Osteoblast (primary cell): ENCODE results near the gene FBXO7. TPM values are rescaled to one million over a fixed set of nuclear protein-coding genes. Genes with fewer than 3 reads are reported as not detected.

Experiments
- DNase-seq: peaks from one replicate; pipeline ENCODE4 v3.0.0; 2011; ENCODE audit warnings: low spot score, mixed read lengths; ENCODE audit not compliant: insufficient read length; ENCODE audit errors: missing footprints
- H2AFZ ChIP-seq: 2 replicates; pipeline ENCODE4 v1.6.0; 2011; ENCODE audit warnings: mild to moderate bottlenecking, low read length
- H3K27ac ChIP-seq: 2 replicates; pipeline ENCODE4 v1.5.1; 2011; ENCODE audit warnings: mild to moderate bottlenecking, low read depth, low read length, moderate library complexity
- H3K27me3 ChIP-seq: 2 replicates; pipeline ENCODE4 v1.6.0; 2012; ENCODE audit warnings: mild to moderate bottlenecking, control low read depth, inconsistent platforms, low read length, moderate library complexity; ENCODE audit not compliant: insufficient read depth
- H3K36me3 ChIP-seq: 2 replicates; pipeline ENCODE4 v1.5.1; 2011; ENCODE audit warnings: mild to moderate bottlenecking, low read length, control low read depth, moderate library complexity; ENCODE audit not compliant: insufficient read depth
- H3K4me1 ChIP-seq: 2 replicates; pipeline ENCODE4 v1.5.1; 2011; ENCODE audit warnings: mild to moderate bottlenecking, low read length, control low read depth, moderate library complexity; ENCODE audit not compliant: insufficient read depth
- H3K4me2 ChIP-seq: 2 replicates; pipeline ENCODE4 v1.6.0; 2011; ENCODE audit warnings: mild to moderate bottlenecking, low read length; ENCODE audit not compliant: insufficient read depth
- H3K4me3 ChIP-seq: fragments of 200-600 bp; sonication (generic); 3 replicates; pipeline ENCODE4 v1.5.1; 2012; ENCODE audit warnings: mild to moderate bottlenecking, low read length, inconsistent platforms; ENCODE audit not compliant: insufficient read depth
- H3K79me2 ChIP-seq: 2 replicates; pipeline ENCODE4 v1.6.0; 2012; ENCODE audit warnings: mild to moderate bottlenecking, low read length, control low read depth, inconsistent platforms; ENCODE audit not compliant: insufficient read depth
- H3K9me3 ChIP-seq: 2 replicates; pipeline ENCODE4 v1.5.1; 2011; ENCODE audit warnings: low read depth, low read length, control low read depth
- H4K20me1 ChIP-seq: 2 replicates; pipeline ENCODE4 v1.6.0; 2012; ENCODE audit warnings: mild to moderate bottlenecking, low read length, control low read depth; ENCODE audit not compliant: insufficient read depth
- total RNA-seq: library from RNA; depleted of rRNA; stranded (reverse); fragments of >200 nt; gene quantifications from 2 replicates; pipeline ENCODE4 v1.2.3, GENCODE V29; 2012
- TF ChIP-seq, protein P1 (sequence below): IDR thresholded peaks from 2 replicates; pipeline ENCODE4 v1.5.1; 2011; ENCODE audit warnings: mild to moderate bottlenecking, low read depth, low read length, moderate library complexity; ENCODE audit errors: extremely low read depth

The FBXO7 gene
- total RNA-seq, 1 donor = 80.0 TPM

DNA sequence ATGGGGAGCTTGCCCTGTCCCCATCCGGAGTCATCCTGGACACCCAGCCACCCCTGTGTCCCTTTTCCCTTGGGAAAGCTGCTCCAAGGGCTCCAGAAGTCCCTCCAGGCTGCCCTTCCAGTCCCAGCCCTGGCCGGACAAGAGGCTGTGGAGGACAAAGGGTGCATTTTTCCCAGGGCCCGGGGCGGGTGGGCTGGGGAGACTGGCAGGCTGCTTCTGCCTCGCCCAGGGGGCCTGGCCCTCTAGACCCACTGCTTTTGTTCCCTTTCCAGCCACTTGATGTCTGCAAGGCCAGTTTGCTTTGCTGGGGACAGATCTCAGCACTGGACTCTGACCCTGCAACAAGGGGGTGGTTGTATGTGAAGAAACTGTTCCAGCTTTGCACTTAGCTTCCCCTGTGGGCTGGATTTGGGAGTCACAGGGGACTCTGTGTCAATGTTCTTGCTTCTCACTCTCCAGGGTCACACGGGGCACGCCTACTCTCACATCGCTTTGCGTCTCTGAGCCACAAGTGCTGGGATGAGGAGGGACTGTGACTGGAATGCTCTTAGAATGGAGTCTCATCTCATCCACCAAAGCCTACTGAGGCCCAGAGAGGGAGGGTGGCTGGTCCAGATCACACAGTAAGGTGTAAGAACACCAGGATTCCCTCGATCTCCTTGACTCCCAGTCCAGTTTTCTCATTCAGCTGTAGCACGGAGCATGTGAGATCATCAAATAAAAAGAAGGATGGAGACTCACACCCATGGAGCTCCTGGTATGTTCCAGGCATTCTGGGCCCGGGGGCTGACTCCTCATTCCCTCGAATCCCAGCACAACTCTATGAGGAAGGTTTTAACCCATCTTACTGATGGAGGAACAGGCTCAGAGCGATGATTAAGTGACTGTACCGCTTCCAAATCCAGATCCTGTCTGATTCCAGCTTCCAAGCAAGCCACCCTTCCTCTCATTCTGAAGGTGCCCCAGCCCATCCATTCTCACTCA, 59.9 kb downstream of the FBXO7 start:
- Histone ChIP-seq H3K36me3 (no peaks in the 10 kb centered on the region), H3K79me2 (no peaks in the 10 kb centered on the region), H2AFZ (peak overlapping the region; percentile 82), H3K9me3 (no peaks in the 10 kb centered on the region), H4K20me1 (no peaks in the 10 kb centered on the region), H3K4me3 (no peak overlapping the region), H3K4me2 (peak overlapping the region; percentile 40), H3K27me3 (peaks cover 1% of the 10 kb centered on the region), H3K4me1 (peaks cover 34% of the 10 kb centered on the region), H3K27ac (peak overlapping the region; percentile 68)
- TF ChIP-seq, protein P1, sequence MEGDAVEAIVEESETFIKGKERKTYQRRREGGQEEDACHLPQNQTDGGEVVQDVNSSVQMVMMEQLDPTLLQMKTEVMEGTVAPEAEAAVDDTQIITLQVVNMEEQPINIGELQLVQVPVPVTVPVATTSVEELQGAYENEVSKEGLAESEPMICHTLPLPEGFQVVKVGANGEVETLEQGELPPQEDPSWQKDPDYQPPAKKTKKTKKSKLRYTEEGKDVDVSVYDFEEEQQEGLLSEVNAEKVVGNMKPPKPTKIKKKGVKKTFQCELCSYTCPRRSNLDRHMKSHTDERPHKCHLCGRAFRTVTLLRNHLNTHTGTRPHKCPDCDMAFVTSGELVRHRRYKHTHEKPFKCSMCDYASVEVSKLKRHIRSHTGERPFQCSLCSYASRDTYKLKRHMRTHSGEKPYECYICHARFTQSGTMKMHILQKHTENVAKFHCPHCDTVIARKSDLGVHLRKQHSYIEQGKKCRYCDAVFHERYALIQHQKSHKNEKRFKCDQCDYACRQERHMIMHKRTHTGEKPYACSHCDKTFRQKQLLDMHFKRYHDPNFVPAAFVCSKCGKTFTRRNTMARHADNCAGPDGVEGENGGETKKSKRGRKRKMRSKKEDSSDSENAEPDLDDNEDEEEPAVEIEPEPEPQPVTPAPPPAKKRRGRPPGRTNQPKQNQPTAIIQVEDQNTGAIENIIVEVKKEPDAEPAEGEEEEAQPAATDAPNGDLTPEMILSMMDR = no peak
- peak; percentile 84 for DNase-seq

DNA sequence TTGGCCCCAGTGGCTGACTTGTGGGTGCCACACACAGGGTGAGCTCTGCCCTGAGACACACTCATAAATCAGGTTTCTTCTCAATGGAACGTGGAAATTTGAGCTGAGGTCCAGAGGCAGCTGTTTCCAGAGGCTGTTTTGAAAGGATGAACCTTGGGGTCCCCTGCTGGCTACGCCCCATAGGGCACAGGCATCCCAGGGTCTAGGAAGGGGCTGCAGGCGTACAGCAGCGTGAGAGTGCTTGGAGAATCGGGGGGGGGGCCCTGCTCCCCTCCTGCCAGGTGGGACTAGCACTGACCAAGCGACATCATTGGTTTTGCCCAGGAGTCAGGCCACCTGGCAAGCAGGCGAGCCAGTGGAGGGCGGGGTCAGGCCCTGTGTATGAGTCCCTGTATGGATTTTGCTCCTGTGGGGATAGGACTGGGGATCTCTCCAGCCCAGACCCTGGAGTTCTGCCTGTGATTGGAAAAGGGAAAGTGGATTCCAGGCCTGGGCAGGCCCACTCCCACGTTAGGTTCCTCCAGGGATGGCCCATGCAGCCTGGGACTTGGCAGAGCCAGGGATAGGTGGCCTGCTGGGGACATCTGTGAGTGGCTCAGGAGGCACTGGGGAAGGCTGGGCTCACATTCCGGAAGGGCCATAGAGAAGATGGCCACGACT, 61.0 kb downstream of the FBXO7 start:
- no peaks in the 10 kb centered on the region for H4K20me1 ChIP-seq
- no peak overlapping the region for H3K4me3 ChIP-seq
- peaks cover 7% of the 10 kb centered on the region for H3K27me3 ChIP-seq
- DNase-seq = no peak
- H3K27ac ChIP-seq = no peak overlapping the region
- no peaks in the 10 kb centered on the region for H3K79me2 ChIP-seq
- peaks cover 34% of the 10 kb centered on the region for H3K4me1 ChIP-seq
- H3K9me3 ChIP-seq = no peaks in the 10 kb centered on the region
- H3K36me3 ChIP-seq = no peaks in the 10 kb centered on the region
- TF ChIP-seq, protein P1 = no peak
- no peak overlapping the region for H3K4me2 ChIP-seq
- H2AFZ ChIP-seq = no peak overlapping the region

- no peaks in the 10 kb centered on the region for H3K79me2 ChIP-seq
- no peak overlapping the region for H3K4me2 ChIP-seq
- TF ChIP-seq, protein P1 = no peak
- H3K36me3 ChIP-seq = no peaks in the 10 kb centered on the region
- H3K27ac ChIP-seq = no peak overlapping the region
- no peak overlapping the region for H3K4me3 ChIP-seq
- H3K4me1 ChIP-seq = peaks cover 30% of the 10 kb centered on the region
- no peak overlapping the region for H2AFZ ChIP-seq
- DNase-seq = peak; percentile 76
- H4K20me1 ChIP-seq = no peaks in the 10 kb centered on the region
- H3K9me3 ChIP-seq = no peaks in the 10 kb centered on the region
- H3K27me3 ChIP-seq = peaks cover 7% of the 10 kb centered on the region
Observed at GRCh38 chr22:32536352-32536751, 61.7 kb downstream of the FBXO7 start.

DNA sequence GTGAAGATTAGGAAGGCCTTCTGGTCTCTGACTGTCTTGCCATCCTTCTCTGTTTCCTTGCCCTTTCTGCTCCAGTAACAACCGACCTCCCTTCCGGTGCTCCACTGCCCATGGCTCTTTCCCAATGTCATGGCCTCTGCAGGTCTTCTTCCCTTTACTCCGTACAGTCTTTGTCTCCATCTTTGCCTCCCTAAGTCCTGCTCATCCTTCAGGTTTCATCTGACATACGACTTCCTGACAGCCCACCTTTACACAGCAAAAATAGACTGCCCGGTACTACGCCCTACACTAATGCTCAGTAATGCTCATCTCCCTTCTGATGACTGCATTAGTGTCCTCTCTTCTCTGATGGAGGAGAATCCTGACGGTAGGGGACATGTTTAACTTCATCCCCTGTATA, 63.9 kb downstream of the FBXO7 start:
- Histone ChIP-seq H3K4me1 (peaks cover 12% of the 10 kb centered on the region), H3K27me3 (peaks cover 7% of the 10 kb centered on the region), H3K4me2 (no peak overlapping the region), H3K9me3 (no peaks in the 10 kb centered on the region), H3K79me2 (no peaks in the 10 kb centered on the region), H2AFZ (no peak overlapping the region), H3K4me3 (no peak overlapping the region), H3K27ac (no peak overlapping the region), H3K36me3 (no peaks in the 10 kb centered on the region), H4K20me1 (no peaks in the 10 kb centered on the region)
- DNase-seq = peak; percentile 80
- TF ChIP-seq, protein P1 = no peak
